GM23338 (cell line): Measurements from ENCODE around the gene CD28. TPM values are rescaled to one million over a fixed set of nuclear protein-coding genes. Genes with fewer than 3 reads are reported as not detected.

Experiments used
- ATAC-seq: fragments of 200-7000 bp; cut with Tn5 transposase; 3 replicates; pipeline ENCODE4 v1.9.1; 2020
- DNase-seq: peaks from one replicate; pipeline ENCODE4 v3.0.0-alpha.2; 2015; ENCODE audit warnings: low spot score
- H2AFZ ChIP-seq: fragments of 200-600 bp; sonication (generic); 2 replicates; pipeline ENCODE4 v1.8.0; 2016; ENCODE audit warnings: antibody characterized with exemption, mild to moderate bottlenecking, moderate library complexity
- H3F3A ChIP-seq: fragments of 200-600 bp; sonication (generic); replicated peaks from 2 replicates; pipeline ENCODE4 v1.8.0; 2017; ENCODE audit warnings: antibody characterized with exemption, mixed run types, low read depth
- H3K27ac ChIP-seq: fragments of 200-600 bp; sonication (generic); 2 replicates; pipeline ENCODE4 v1.6.1; 2016; ENCODE audit warnings: low read depth
- H3K27me3 ChIP-seq: fragments of 200-600 bp; sonication (generic); 2 replicates; pipeline ENCODE4 v1.8.0; 2016; ENCODE audit warnings: mild to moderate bottlenecking, mixed run types, moderate library complexity; ENCODE audit not compliant: insufficient read depth
- H3K36me3 ChIP-seq: fragments of 200-600 bp; sonication (generic); 2 replicates; pipeline ENCODE4 v1.8.0; 2016; ENCODE audit warnings: mild to moderate bottlenecking; ENCODE audit not compliant: insufficient read depth
- H3K4me1 ChIP-seq: fragments of 200-600 bp; sonication (generic); 2 replicates; pipeline ENCODE4 v1.8.0; 2016; ENCODE audit warnings: mild to moderate bottlenecking, moderate library complexity; ENCODE audit not compliant: insufficient read depth
- H3K4me2 ChIP-seq: fragments of 200-600 bp; sonication (generic); 2 replicates; pipeline ENCODE4 v1.7.1; 2017; ENCODE audit warnings: mixed run types
- H3K4me3 ChIP-seq: fragments of 200-600 bp; sonication (generic); 2 replicates; pipeline ENCODE4 v1.6.1; 2016; ENCODE audit warnings: mixed run types
- H3K79me2 ChIP-seq: fragments of 200-600 bp; sonication (generic); replicated peaks from 2 replicates; pipeline ENCODE4 v1.8.0; 2017; ENCODE audit warnings: mild to moderate bottlenecking; ENCODE audit not compliant: insufficient read depth
- H3K9me2 ChIP-seq: fragments of 200-600 bp; sonication (generic); 2 replicates; pipeline ENCODE4 v1.8.0; 2017; ENCODE audit not compliant: insufficient read depth
- H4K20me1 ChIP-seq: fragments of 200-600 bp; sonication (generic); replicated peaks from 2 replicates; pipeline ENCODE4 v1.8.0; 2017; ENCODE audit warnings: mild to moderate bottlenecking; ENCODE audit not compliant: insufficient read depth
- H3K27ac Mint-ChIP-seq: 2 replicates; pipeline ENCODE4 v1.8.0; 2020; ENCODE audit warnings: inconsistent platforms, mild to moderate bottlenecking, moderate library complexity, mixed read lengths
- H3K27me3 Mint-ChIP-seq: 3 replicates; pipeline ENCODE4 v1.8.0; 2022; ENCODE audit warnings: low read depth, mild to moderate bottlenecking, moderate library complexity, mixed read lengths, inconsistent platforms; ENCODE audit not compliant: insufficient read depth, poor library complexity
- H3K36me3 Mint-ChIP-seq: 3 replicates; pipeline ENCODE4 v1.8.0; 2021; ENCODE audit warnings: low read depth, mild to moderate bottlenecking, inconsistent platforms, moderate library complexity, mixed read lengths
- H3K4me1 Mint-ChIP-seq: 3 replicates; pipeline ENCODE4 v1.8.0; 2020; ENCODE audit warnings: mild to moderate bottlenecking, inconsistent platforms, mixed read lengths
- H3K4me3 Mint-ChIP-seq: 3 replicates; pipeline ENCODE4 v1.8.0; 2021; ENCODE audit warnings: moderate library complexity, mild to moderate bottlenecking, inconsistent platforms, mixed read lengths
- H3K9me3 Mint-ChIP-seq: 3 replicates; pipeline ENCODE4 v1.8.0; 2020; ENCODE audit warnings: moderate library complexity, mild to moderate bottlenecking, inconsistent platforms, mixed read lengths
- CREB1 ChIP-seq: fragments of 250-450 bp; sonication (Bioruptor Pico); IDR thresholded peaks from 2 replicates; pipeline ENCODE4 v1.5.0; 2020; ENCODE audit warnings: low read depth, mild to moderate bottlenecking, moderate library complexity
- CTCF ChIP-seq, 2 experiments: fragments of 200-600 bp in 1 of 2; sonication (generic) in 1 of 2; conservative IDR thresholded peaks; 2 replicates each; pipeline versions ENCODE4 v1.5.1 to v1.6.1; 2016 to 2017; ENCODE audit warnings: antibody characterized with exemption in 2 of 2, low read depth in 2 of 2, mild to moderate bottlenecking in 2 of 2, moderate library complexity in 1 of 2
- EZH2phosphoT487 ChIP-seq: fragments of 200-600 bp; sonication (generic); IDR thresholded peaks from one replicate; pipeline ENCODE4 v1.8.1; 2018; ENCODE audit warnings: antibody characterized with exemption; ENCODE audit not compliant: unreplicated experiment
- JUNB ChIP-seq: IDR thresholded peaks from one replicate; pipeline ENCODE4 v1.6.1; 2016; ENCODE audit warnings: antibody characterized with exemption; ENCODE audit not compliant: unreplicated experiment
- NANOG ChIP-seq: IDR thresholded peaks from 2 replicates; pipeline ENCODE4 v1.6.1; 2016; ENCODE audit warnings: antibody characterized with exemption, borderline replicate concordance
- STAT1 ChIP-seq: IDR thresholded peaks from one replicate; pipeline ENCODE4 v1.6.1; 2016; ENCODE audit warnings: antibody characterized with exemption; ENCODE audit not compliant: unreplicated experiment
- polyA plus RNA-seq: library from polyadenylated mRNA; unstranded; fragments of >200 nt; fragmentation: Nextera tagmentation; extraction: Ambion mirVana; gene quantifications from 2 replicates; pipeline ENCODE4 v1.2.1, GENCODE V29; 2016
- total RNA-seq: library from RNA; depleted of rRNA; stranded (reverse); fragments of >200 nt; shearing (Covaris generic); gene quantifications from 2 replicates; pipeline ENCODE4 v1.2.3, GENCODE V29; 2014
- TF ChIP-seq, protein P1 (sequence below): fragments of 250-450 bp; sonication (Bioruptor Pico); IDR thresholded peaks from 2 replicates; pipeline ENCODE4 v1.5.0; 2020; ENCODE audit warnings: mild to moderate bottlenecking, moderate library complexity

Gene CD28
- total and polyA plus RNA-seq, 2 experiments from 2014 or later, result not detected

DNA sequence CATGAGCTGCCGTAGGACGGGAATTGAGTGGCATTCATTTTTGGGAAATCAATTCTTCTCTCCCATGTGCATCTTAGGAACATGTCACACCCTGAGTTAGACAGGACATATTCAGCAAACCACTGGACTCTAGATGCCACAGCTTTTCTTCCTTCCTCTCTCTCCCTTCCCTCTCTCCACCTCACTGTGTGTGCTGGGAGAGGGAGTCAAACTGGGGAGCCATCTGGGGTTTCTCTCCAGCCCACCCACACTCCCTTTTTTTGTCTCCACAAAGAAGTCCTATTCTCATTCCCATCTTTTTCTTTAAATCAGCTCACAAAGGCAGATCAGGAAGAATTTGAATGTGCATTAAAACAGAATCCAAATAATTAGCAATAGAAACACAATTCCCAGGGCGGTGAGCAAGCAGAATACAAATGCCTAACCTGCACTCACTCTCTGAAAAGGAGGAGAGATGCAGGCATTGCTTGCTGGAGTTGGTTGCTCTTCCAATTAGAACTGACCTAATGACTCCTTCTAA, 15.4 kb downstream of the CD28 start:
- H3K27ac ChIP-seq, result peak overlapping the region; percentile 84
- no peak overlapping the region for H3K4me3 ChIP-seq
- Mint-ChIP-seq H3K4me1 (peaks cover 34% of the 10 kb centered on the region), H3K27ac (peak overlapping the region; percentile 46; the same call in 1 of the 2 replicates), H3K4me3 (peak overlapping the region; percentile 16; the same call in 1 of the 3 replicates), H3K36me3 (no peaks in the 10 kb centered on the region; the same call in 2 of the 3 replicates), H3K9me3 (no peaks in the 10 kb centered on the region), H3K27me3 (no peaks in the 10 kb centered on the region)
- H3K4me1 ChIP-seq, result peaks cover 44% of the 10 kb centered on the region
- H3K36me3 ChIP-seq, result no peaks in the 10 kb centered on the region
- H3K79me2 ChIP-seq, result no peaks in the 10 kb centered on the region
- DNase-seq, result peak; percentile 41
- H2AFZ ChIP-seq, result peak overlapping the region; percentile 12; the same call in 1 of the 2 replicates
- peak; percentile 86 for ATAC-seq
- TF ChIP-seq CTCF (conservative IDR thresholded peaks at IDR 0.05; ENCODE audit: low read depth in 2 of 2) (no peak), EZH2phosphoT487 (no peak), JUNB (no peak), STAT1 (no peak), CREB1 (CRISPR knock-in tag) (no peak), NANOG (peak; percentile 53; the same call in 1 of the 2 replicates)
- TF ChIP-seq, protein P1, sequence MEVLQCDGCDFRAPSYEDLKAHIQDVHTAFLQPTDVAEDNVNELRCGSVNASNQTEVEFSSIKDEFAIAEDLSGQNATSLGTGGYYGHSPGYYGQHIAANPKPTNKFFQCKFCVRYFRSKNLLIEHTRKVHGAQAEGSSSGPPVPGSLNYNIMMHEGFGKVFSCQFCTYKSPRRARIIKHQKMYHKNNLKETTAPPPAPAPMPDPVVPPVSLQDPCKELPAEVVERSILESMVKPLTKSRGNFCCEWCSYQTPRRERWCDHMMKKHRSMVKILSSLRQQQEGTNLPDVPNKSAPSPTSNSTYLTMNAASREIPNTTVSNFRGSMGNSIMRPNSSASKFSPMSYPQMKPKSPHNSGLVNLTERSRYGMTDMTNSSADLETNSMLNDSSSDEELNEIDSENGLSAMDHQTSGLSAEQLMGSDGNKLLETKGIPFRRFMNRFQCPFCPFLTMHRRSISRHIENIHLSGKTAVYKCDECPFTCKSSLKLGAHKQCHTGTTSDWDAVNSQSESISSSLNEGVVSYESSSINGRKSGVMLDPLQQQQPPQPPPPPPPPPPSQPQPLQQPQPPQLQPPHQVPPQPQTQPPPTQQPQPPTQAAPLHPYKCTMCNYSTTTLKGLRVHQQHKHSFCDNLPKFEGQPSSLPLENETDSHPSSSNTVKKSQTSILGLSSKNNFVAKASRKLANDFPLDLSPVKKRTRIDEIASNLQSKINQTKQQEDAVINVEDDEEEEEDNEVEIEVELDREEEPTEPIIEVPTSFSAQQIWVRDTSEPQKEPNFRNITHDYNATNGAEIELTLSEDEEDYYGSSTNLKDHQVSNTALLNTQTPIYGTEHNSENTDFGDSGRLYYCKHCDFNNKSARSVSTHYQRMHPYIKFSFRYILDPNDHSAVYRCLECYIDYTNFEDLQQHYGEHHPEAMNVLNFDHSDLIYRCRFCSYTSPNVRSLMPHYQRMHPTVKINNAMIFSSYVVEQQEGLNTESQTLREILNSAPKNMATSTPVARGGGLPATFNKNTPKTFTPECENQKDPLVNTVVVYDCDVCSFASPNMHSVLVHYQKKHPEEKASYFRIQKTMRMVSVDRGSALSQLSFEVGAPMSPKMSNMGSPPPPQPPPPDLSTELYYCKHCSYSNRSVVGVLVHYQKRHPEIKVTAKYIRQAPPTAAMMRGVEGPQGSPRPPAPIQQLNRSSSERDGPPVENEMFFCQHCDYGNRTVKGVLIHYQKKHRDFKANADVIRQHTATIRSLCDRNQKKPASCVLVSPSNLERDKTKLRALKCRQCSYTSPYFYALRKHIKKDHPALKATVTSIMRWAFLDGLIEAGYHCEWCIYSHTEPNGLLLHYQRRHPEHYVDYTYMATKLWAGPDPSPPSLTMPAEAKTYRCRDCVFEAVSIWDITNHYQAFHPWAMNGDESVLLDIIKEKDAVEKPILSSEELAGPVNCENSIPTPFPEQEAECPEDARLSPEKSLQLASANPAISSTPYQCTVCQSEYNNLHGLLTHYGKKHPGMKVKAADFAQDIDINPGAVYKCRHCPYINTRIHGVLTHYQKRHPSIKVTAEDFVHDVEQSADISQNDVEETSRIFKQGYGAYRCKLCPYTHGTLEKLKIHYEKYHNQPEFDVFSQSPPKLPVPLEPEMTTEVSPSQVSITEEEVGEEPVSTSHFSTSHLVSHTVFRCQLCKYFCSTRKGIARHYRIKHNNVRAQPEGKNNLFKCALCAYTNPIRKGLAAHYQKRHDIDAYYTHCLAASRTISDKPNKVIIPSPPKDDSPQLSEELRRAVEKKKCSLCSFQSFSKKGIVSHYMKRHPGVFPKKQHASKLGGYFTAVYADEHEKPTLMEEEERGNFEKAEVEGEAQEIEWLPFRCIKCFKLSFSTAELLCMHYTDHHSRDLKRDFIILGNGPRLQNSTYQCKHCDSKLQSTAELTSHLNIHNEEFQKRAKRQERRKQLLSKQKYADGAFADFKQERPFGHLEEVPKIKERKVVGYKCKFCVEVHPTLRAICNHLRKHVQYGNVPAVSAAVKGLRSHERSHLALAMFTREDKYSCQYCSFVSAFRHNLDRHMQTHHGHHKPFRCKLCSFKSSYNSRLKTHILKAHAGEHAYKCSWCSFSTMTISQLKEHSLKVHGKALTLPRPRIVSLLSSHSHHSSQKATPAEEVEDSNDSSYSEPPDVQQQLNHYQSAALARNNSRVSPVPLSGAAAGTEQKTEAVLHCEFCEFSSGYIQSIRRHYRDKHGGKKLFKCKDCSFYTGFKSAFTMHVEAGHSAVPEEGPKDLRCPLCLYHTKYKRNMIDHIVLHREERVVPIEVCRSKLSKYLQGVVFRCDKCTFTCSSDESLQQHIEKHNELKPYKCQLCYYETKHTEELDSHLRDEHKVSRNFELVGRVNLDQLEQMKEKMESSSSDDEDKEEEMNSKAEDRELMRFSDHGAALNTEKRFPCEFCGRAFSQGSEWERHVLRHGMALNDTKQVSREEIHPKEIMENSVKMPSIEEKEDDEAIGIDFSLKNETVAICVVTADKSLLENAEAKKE, result no peak
- no peaks in the 10 kb centered on the region for H4K20me1 ChIP-seq
- H3F3A ChIP-seq, result no peaks in the 10 kb centered on the region; the same call in 1 of the 2 replicates
- no peaks in the 10 kb centered on the region for H3K27me3 ChIP-seq
- H3K4me2 ChIP-seq, result peak overlapping the region; percentile 47
- 0 out of 2 replicates have a peak, but pooled peaks cover 3% of the 10 kb centered on the region for H3K9me2 ChIP-seq
